ENCODE data around the gene GLRA2. TPM values are rescaled to one million over a fixed set of nuclear protein-coding genes. Genes with fewer than 3 reads are reported as not detected.

Gene GLRA2
- polyA plus RNA-seq, 1 donor (not counting 4 experiments of a cell fraction or from before 2014, with no cell fraction given): not detected

DNA sequence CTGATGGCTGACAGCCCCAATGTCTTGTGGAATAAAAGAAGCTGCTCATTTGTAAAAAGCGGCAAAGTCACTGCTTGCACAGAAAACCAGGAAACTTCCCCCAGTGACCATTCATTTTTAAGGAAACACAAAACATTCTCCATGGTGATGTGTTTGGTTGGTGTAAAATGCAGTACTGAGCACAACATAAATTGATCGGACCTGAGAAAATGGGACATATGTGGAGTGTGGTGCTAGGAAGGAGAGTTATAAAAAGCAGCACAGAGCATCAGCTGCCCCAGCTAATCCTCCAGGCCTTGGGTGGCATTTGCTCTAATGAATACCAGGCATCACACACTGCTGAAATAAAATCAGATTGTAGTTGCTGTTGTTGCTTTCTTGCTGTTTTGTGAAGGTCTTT, 55.2 kb downstream of the GLRA2 start:
- TF ChIP-seq EZH2 (IDR thresholded peaks at IDR 0.05; ENCODE audit: low read length): no peak
- TF ChIP-seq, protein P1, sequence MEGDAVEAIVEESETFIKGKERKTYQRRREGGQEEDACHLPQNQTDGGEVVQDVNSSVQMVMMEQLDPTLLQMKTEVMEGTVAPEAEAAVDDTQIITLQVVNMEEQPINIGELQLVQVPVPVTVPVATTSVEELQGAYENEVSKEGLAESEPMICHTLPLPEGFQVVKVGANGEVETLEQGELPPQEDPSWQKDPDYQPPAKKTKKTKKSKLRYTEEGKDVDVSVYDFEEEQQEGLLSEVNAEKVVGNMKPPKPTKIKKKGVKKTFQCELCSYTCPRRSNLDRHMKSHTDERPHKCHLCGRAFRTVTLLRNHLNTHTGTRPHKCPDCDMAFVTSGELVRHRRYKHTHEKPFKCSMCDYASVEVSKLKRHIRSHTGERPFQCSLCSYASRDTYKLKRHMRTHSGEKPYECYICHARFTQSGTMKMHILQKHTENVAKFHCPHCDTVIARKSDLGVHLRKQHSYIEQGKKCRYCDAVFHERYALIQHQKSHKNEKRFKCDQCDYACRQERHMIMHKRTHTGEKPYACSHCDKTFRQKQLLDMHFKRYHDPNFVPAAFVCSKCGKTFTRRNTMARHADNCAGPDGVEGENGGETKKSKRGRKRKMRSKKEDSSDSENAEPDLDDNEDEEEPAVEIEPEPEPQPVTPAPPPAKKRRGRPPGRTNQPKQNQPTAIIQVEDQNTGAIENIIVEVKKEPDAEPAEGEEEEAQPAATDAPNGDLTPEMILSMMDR (optimal IDR thresholded peaks at IDR 0.05 in 1 of 3, IDR thresholded peaks at IDR 0.05 in 1 of 3, conservative IDR thresholded peaks at IDR 0.05 in 1 of 3; ENCODE audit: extremely low read depth in 1 of 3, insufficient read depth in 2 of 3, low read length in 3 of 3): no peak
- Histone ChIP-seq H3K9me3 (ENCODE audit: control insufficient read depth, low read depth, low read length) (no peaks in the 10 kb centered on the region), H3K79me2 (ENCODE audit: control insufficient read depth, insufficient read depth, low read length) (no peaks in the 10 kb centered on the region), H3K4me1 (ENCODE audit: control insufficient read depth, extremely low read depth, insufficient read depth, low read length) (no peaks in the 10 kb centered on the region), H3K27me3 (ENCODE audit: control insufficient read depth, extremely low read depth, insufficient read depth, low read length) (no peaks in the 10 kb centered on the region), H2AFZ (ENCODE audit: control insufficient read depth, low read length) (no peak overlapping the region), H3K27ac (ENCODE audit: control insufficient read depth, insufficient read depth, low read length) (no peak overlapping the region), H3K36me3 (ENCODE audit: control insufficient read depth in 2 of 2, extremely low read depth in 1 of 2, insufficient read depth in 2 of 2, low read length in 2 of 2) (no peaks in the 10 kb centered on the region), H3K9me1 (ENCODE audit: control insufficient read depth, extremely low read depth, insufficient read depth, low read length) (no peaks in the 10 kb centered on the region), H3K9ac (ENCODE audit: control insufficient read depth, extremely low read depth, insufficient read depth, low read length) (no peak overlapping the region), H3K4me3 (ENCODE audit: control insufficient read depth in 2 of 3, extremely low read depth in 1 of 3, insufficient read depth in 2 of 3, low read depth in 1 of 3, low read length in 3 of 3) (no peak overlapping the region), H4K20me1 (ENCODE audit: control insufficient read depth, extremely low read depth, insufficient read depth, low read length) (no peaks in the 10 kb centered on the region), H3K4me2 (ENCODE audit: control insufficient read depth, extremely low read depth, insufficient read depth, low read depth, low read length) (no peak overlapping the region)
- dilution Hi-C loops (cut with MboI; ENCODE audit: extremely low pct_ligation_motif_present, low sequenced_read_pairs): no loop called here
- DNase-seq (ENCODE audit: low read depth, low spot score): no peak
- no peak for FAIRE-seq

DNA sequence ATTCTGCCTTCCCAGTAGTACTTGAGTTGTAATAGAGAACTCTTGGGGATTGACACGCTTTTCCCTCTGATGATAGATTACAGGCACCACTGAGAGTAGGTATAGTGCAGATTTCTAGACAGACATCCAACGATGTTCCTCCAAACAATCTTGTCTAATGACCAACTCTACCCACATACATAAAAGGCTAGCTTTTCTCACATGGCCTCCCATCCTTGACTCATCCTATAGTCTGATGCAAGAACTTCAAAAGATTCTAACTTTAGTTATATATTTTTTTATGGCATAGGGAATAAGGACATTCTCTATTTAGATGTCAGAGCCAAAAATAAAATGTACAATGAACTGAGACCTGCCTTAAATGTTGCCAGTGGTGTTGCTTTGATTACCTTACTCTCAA, 60.9 kb downstream of the GLRA2 start:
- Histone ChIP-seq H2AFZ (ENCODE audit: control insufficient read depth, low read length) (no peak overlapping the region), H3K4me1 (ENCODE audit: control insufficient read depth, extremely low read depth, insufficient read depth, low read length) (no peaks in the 10 kb centered on the region), H3K27me3 (ENCODE audit: control insufficient read depth, extremely low read depth, insufficient read depth, low read length) (no peaks in the 10 kb centered on the region), H3K4me2 (ENCODE audit: control insufficient read depth, extremely low read depth, insufficient read depth, low read depth, low read length) (no peak overlapping the region), H3K9me1 (ENCODE audit: control insufficient read depth, extremely low read depth, insufficient read depth, low read length) (no peaks in the 10 kb centered on the region), H3K9me3 (ENCODE audit: control insufficient read depth, low read depth, low read length) (no peaks in the 10 kb centered on the region), H3K4me3 (ENCODE audit: control insufficient read depth in 2 of 3, extremely low read depth in 1 of 3, insufficient read depth in 2 of 3, low read depth in 1 of 3, low read length in 3 of 3) (no peak overlapping the region), H4K20me1 (ENCODE audit: control insufficient read depth, extremely low read depth, insufficient read depth, low read length) (no peaks in the 10 kb centered on the region), H3K27ac (ENCODE audit: control insufficient read depth, insufficient read depth, low read length) (no peak overlapping the region), H3K36me3 (ENCODE audit: control insufficient read depth in 2 of 2, extremely low read depth in 1 of 2, insufficient read depth in 2 of 2, low read length in 2 of 2) (no peaks in the 10 kb centered on the region), H3K79me2 (ENCODE audit: control insufficient read depth, insufficient read depth, low read length) (no peaks in the 10 kb centered on the region), H3K9ac (ENCODE audit: control insufficient read depth, extremely low read depth, insufficient read depth, low read length) (no peak overlapping the region)
- DNase-seq (ENCODE audit: low read depth, low spot score) (no peak), FAIRE-seq (no peak)
- no peak for TF ChIP-seq EZH2 (IDR thresholded peaks at IDR 0.05; ENCODE audit: low read length)
- TF ChIP-seq, protein P1 (optimal IDR thresholded peaks at IDR 0.05 in 1 of 3, IDR thresholded peaks at IDR 0.05 in 1 of 3, conservative IDR thresholded peaks at IDR 0.05 in 1 of 3; ENCODE audit: extremely low read depth in 1 of 3, insufficient read depth in 2 of 3, low read length in 3 of 3): no peak
- dilution Hi-C loops (cut with MboI; ENCODE audit: extremely low pct_ligation_motif_present, low sequenced_read_pairs): no loop called here

Data from keratinocyte (primary cell).